GM18502 (cell line): ENCODE data around the gene MEI1.
"Not testable (repeated sequence)": the region's sequence is repeated elsewhere in the genome, so short reads cannot be mapped to it uniquely, and the experiment has no call there.

Source experiments
- ATAC-seq: cut with Tn5 transposase; IDR thresholded peaks from one replicate; pipeline ENCODE4 v1.9.1; 2021; ENCODE audit warnings: mild to moderate bottlenecking; ENCODE audit not compliant: unreplicated experiment, poor library complexity

Gene MEI1

DNA sequence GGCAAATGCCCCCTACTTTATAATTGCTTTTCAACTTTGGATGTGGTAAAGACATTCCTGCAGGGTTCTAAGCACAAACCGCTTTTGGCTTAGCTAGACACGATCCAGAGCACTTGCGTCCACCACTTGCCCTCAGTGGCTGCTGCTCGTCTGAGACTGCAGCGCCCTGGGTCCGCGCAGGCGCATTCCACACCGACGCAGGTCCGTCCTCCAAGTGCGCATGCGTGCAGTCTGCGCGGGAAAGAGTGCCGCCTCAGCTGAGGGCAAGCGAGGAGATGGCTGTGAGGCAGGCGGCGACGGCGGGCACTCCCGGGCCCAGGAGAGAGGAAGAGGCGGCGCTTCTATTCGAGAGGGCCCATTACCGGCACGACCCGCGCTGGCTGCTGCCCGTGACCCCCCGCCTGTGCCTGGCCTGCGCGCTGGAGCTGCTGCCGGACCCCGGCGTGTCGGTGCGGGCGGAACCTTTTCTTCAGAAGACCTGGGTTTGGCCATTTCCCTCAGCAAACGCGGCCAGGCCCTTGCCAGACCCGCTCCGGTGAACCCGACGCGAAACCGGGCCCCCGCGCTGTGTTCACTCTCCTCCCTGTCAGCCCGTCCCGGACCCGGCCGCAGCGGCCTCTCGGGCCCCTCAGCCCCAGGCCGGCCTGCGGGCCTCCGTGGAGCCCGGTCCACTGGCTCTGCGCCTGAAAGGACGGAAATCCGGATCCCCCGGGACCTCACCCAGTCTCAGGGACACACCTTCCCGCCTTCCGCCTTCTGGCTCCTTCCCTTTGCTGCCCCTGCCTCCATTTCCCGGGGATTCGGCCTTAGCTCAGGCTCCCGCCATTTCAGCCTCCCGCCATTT, at the start of gene MEI1:
TSS of gene MEI1 (plus strand) at position 240 of the 844 bp plus-strand sequence. CDS start at position 276, 36 bp downstream.
- ATAC-seq: no peak

DNA sequence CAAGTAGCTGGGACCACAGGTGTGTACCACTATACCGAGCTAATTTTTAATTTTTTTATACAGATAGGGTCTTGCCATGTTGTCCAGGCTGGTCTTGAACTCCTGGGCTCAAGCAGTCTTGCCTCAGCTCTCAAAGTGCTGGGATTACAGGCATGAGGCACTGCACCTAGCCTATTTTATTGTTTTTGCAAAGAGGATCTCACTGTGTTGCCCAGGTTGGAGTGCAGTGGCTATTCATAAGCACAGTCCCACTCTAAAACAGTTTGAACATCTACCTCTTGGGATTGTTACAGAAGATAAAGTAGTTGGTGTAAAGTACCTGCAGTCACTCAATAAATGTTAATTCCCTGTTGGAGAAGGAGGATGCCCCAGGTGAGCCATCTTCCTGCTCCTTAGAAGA, 49.1 kb upstream of the MEI1 start:
- no peak for ATAC-seq

DNA sequence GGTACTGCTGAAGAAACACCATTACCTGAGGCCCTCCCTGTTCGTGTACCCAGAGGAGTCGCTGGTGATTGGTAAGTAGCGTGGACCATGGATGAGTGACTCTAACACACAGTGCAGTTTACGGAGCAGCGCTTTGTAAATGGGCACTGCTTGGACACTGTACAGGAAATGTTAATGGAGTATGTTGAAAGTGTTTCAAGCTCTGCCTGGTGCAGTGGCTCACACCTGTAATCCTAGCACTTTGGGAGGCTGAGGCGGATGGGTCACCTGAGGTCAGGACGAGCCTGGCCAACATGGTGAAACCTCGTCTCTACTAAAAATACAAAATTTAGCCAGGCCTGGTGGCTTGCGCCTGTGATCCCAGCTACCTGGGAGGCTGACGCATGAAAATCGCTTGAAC, 48.5 kb upstream of the MEI1 start:
- no peak for ATAC-seq

DNA sequence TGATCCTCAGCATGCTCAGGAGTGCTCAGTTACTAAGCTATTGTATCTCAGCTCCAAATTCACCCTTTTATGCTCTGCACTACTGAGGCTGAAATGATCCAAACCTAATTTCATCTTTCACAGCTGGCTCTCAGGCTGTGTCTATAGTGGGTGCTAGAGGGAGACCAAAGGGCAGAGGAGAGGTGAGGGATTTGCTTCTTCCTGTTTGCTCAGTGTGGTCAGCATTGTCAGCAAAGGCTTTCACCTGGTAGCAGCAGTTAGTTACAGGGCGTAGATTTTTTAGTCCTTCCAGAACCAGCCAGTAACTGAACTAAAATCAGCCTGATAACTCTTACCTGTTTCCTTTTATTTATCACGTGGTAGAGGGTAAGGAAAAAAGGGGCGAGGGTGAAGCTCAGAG, 45.0 kb upstream of the MEI1 start:
- ATAC-seq: no peak

DNA sequence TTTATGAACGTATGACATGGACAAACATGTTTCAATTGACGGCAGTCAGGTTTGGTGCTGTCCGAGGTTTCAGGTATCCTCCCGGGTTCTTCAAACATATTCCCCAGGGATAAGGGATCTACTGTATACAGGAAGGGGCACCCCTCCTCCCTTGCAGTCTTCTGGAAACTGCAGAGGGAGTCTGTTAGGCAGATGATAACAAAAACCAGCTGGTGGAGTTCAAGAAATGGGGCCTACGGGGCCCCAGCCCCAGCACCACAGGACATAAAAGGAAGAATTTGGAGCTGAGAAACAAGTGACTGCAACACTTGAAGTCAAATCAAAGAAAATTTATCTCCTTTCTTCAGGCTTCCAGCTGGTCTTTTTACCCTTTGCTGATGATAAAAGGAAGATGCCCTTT, 42.7 kb upstream of the MEI1 start:
- ATAC-seq: no peak

- no peak for ATAC-seq
These were observed 41.6 kb upstream of the MEI1 start for GRCh38 chr22:41657709-41658108.

- ATAC-seq: no peak
These were observed 40.4 kb upstream of the MEI1 start for GRCh38 chr22:41658869-41659268.

- ATAC-seq: no peak
These were observed 39.4 kb upstream of the MEI1 start for GRCh38 chr22:41659941-41660340.

DNA sequence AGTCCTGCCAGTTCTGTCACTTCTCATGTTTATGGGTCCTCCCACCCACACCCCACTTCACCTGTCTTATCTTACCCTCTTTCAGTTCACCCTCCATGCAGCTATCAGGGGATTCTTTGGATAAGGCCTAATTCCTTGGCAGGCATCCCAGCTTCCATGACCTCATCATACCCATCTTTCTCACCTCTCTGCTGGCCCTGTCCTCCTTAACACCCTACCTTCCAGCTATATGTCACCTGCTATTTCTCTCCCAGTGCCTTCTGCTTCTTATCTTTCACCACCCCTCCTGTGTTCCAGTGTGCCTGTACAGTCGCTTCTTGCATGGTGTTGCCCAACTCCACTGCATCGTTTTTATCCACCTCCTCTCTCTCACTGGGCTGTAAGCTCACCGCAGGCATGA, 38.9 kb upstream of the MEI1 start:
- ATAC-seq: no peak

- no peak for ATAC-seq
These were observed 38.2 kb upstream of the MEI1 start for GRCh38 chr22:41661088-41661487.

DNA sequence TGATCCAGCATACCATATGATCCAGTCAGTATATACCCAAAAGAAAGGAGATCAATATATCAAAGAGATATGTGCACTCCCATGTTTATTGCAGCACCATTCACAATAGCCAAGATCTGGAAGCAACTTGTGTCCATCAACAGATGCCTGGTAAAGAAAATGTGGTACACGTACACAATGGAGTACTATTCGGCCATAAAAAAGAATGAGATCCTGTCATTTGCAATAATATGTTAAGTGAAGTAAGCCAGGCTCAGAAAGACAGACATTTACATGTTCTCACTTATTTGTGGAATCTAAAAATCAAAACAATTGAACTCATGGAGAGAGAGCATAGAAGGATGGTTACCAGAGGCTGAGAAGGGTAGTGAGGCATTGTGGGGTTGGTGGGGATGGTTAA, 37.6 kb upstream of the MEI1 start:
- ATAC-seq: no peak

- not testable (repeated sequence) for ATAC-seq
These were observed 35.7 kb upstream of the MEI1 start for GRCh38 chr22:41663594-41663993.

DNA sequence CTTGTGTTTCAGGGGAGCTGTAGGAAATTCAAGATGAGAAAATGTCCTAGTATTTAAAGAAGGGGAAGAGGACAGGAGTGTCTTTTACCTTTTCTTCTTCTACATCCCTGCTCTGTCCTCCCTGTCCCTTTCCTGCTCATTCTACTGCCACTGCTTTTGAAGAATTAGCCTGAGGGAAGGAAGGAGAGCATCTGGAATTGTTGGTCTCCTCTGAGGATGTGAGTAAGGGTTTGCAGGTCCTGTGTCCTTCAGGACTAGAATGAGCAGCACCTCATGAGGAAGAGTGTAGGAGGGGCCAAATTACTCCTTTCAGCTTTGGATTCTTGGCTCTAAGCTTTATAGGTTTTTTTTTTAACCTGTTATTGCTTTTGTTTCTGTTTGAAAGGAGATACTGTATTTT, 34.8 kb upstream of the MEI1 start:
- no peak for ATAC-seq

DNA sequence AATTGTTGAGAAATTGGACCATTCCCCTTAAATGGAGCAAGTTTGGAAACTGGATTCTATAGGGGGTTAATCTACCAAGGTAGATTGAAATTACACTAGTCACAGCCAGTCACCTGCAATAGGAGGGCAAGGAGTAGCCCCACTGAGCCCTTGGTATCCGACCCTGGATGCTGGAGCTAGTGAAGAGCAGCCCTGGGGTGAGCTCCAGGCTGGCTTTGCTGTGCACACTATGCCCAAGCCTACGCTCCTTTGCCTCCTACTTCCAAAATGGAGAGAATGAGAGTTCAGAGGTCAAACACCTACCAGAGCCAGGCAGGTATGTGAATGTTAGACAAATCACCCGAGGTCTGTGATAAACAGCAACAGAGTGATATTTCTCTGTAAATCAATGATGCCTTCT, 34.4 kb upstream of the MEI1 start:
- no peak for ATAC-seq

DNA sequence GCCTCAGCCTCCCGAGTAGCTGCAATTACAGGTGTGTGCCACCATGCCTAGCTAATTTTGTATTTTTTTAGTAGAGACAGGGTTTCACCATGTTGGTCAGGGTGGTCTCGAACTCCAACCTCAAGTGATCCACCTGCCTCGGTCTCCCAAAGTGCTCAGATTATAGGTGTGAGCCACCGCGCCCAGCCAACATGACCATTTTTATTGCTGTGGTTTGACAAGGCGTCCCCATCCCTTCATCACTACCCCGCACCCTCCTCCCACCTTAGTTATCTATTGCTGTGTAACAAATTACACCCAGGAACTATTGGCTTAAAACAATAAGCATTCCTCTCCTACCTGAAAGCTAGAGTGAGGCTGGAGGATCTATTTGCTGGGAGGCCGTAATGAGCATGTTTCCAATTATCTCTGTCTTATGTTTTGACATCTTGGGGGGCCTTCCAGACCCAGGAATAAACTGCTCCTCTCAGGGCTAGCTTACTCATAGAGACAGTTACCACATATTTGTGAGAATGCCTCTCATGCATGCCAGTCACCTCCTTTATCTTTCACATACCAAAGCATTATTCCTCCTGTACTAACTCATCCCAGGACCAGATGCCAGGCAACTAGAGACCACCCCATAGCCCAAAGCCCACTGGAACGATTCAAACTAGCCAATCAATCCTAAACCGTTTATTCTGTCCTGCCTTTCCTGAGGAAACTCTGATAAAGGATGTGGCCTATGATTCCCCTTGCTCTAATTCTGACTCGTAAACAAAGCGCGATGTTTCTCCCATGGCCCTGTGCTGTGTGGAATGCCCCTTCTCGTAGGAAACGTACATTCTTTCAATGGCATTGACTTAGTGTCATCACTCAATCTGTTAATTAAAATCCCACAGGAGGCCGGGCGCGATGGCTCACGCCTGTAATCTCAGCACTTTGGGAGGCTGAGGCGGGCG, 30.1 kb upstream of the MEI1 start:
- no peak for ATAC-seq

GRCh38 chr22:41672096-41672495, 27.2 kb upstream of the MEI1 start:
- ATAC-seq: not testable (repeated sequence)

- ATAC-seq: no peak
These were observed 26.4 kb upstream of the MEI1 start for GRCh38 chr22:41672780-41673509.

- no peak for ATAC-seq
These were observed 24.4 kb upstream of the MEI1 start for GRCh38 chr22:41674846-41675340.

DNA sequence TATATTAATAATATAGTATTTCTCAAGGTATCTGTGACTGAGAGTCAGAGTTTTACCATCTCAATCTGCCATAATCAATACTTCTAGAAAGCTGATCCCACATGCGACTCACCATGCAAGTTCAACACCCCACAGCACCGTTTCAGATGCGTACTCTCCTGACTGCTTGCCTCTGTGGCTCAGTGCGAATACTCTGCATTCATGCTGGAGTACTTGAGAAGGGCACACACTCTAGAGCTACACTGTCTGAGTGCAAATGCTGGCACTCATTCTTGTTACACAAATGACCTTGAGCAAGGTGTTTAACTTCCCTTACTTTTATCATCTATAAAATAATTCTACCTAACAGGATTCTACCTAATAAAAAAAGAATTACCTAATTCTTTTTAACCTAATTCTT, 23.2 kb upstream of the MEI1 start:
- ATAC-seq: no peak

DNA sequence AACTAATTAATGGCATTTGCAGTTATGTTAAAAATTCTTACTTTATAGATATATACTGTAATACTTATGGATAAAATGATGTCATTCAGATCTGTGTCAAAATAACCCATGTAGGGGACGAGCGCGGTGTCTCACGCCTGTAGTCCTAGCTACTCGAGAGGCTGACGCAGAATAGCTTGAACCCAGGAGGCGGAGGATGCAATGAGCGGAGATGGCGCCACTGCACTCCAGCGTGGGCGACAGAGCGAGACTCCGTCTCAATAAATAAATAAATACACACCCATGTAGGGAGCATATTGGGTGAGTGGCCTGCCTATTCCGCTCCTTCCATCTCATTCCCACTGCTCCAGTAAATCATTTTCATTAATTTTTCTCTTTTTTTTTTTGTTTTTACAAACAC, 17.7 kb upstream of the MEI1 start:
- ATAC-seq: no peak
